ENCODE results near the gene KL.

- TF ChIP-seq, protein P1, sequence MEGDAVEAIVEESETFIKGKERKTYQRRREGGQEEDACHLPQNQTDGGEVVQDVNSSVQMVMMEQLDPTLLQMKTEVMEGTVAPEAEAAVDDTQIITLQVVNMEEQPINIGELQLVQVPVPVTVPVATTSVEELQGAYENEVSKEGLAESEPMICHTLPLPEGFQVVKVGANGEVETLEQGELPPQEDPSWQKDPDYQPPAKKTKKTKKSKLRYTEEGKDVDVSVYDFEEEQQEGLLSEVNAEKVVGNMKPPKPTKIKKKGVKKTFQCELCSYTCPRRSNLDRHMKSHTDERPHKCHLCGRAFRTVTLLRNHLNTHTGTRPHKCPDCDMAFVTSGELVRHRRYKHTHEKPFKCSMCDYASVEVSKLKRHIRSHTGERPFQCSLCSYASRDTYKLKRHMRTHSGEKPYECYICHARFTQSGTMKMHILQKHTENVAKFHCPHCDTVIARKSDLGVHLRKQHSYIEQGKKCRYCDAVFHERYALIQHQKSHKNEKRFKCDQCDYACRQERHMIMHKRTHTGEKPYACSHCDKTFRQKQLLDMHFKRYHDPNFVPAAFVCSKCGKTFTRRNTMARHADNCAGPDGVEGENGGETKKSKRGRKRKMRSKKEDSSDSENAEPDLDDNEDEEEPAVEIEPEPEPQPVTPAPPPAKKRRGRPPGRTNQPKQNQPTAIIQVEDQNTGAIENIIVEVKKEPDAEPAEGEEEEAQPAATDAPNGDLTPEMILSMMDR (IDR thresholded peaks at IDR 0.05) = no peak
- no peak for TF ChIP-seq POLR2A (IDR thresholded peaks at IDR 0.05)
Measured at GRCh38 chr13:33015241-33015668, 968 bp upstream of the KL start.

All from adrenal gland (tissue), 5 donors.